RCC 7860 (cell line): ENCODE results near the gene ANKRD40.
"Not testable (repeated sequence)": the region's sequence is repeated elsewhere in the genome, so short reads cannot be mapped to it uniquely, and the experiment has no call there.

Experiments used
- DNase-seq: peaks from one replicate; pipeline ENCODE4 v3.0.0-alpha.2; 2015; ENCODE audit warnings: low spot score
- FAIRE-seq: peaks from 2 replicates; lab custom pipeline; 2012; peaks lifted over from hg19 to GRCh38; lab: Jason Lieb, UNC

The ANKRD40 gene

DNA sequence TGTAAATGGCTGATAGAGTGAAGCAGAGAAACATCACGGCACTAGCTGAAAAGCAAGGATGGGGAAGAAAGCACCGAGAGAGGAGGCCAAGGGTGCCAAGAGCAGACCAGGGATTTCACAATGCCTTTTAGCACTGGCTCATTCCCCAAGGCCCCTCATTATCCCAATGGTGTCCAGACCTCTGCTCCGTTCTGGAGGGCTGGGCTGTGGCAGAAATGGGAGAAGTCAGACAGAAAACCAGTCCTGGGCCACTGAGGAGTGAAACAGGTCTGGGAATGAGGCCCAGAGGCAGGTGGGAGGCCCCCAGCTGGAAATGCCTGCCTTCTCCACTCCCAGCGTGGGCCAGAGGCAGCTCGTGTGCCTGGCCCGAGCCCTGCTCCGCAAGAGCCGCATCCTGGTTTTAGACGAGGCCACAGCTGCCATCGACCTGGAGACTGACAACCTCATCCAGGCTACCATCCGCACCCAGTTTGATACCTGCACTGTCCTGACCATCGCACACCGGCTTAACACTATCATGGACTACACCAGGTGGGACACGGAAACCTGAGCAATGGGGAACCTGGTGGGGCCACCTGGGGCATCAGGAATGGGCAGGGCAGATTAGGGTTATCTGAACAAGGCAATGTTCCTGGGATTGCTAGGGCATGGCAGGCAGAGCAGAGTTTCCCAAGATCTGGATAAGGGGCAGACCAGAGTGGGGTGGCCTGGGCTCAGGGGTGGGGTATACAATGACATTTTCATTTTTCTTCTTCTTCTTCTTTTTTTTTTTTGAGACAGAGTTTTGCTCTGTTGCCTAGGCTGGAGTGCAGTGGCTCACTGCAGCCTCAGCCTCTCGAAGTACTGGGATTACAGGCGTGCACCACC is 20.3 kb downstream of the ANKRD40 start:
- DNase-seq = no peak

GRCh38 chr17:50686494-50687199 is 21.1 kb downstream of the ANKRD40 start:
- FAIRE-seq = peak; percentile 94

More for the DNA sequence above, 20.3 kb downstream of the ANKRD40 start:
- FAIRE-seq = no peak

DNA sequence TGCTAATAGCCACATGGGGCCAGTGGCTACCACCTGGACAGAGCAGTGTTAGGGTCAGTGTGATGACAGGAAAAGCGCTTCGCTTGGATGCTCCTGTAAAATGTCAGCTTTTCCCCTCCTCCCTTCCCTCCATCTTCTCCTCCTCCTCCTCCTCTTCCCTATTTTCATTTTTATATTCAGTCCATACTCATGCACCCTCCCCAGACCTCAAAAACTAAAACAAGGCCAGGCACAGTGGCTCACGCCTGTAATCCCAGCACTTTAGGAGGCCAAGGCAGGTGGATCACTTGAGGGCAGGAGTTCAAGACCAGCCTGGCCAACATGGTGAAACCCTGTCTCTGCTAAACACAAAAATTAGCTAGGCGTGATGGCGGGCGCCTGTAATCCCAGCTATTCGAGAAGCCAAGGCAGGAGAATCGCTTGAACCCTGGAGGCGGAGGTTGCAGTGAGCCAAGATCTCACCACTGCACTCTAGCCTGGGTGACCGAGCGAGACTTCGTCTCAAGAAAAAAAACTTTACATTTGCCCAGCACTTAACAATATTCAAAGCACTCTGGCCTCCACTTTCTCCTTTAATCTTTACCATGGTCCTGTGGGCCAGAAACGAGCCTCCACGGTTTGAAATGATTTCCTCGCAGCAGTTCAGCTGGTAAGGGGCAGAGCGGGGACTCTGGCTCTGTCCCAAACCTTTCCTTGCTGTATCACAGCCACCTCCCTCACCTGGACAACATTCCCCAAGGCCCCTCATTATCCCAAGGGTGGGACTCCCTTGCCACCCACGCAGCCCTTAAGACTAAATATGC is 21.8 kb downstream of the ANKRD40 start:
- DNase-seq (no peak), FAIRE-seq (no peak)

More at GRCh38 chr17:50686494-50687199, 21.1 kb downstream of the ANKRD40 start:
- peak; percentile 84 for DNase-seq

GRCh38 chr17:50685334-50685665 is 22.4 kb downstream of the ANKRD40 start:
- no peak for DNase-seq
- FAIRE-seq = no peak

- no peak for DNase-seq
Measured at GRCh38 chr17:50684612-50685333, 22.9 kb downstream of the ANKRD40 start.

GRCh38 chr17:50684288-50684611 is 23.5 kb downstream of the ANKRD40 start:
- FAIRE-seq (no peak), DNase-seq (no peak)

More at GRCh38 chr17:50684612-50685333, 22.9 kb downstream of the ANKRD40 start:
- no peak for FAIRE-seq

DNA sequence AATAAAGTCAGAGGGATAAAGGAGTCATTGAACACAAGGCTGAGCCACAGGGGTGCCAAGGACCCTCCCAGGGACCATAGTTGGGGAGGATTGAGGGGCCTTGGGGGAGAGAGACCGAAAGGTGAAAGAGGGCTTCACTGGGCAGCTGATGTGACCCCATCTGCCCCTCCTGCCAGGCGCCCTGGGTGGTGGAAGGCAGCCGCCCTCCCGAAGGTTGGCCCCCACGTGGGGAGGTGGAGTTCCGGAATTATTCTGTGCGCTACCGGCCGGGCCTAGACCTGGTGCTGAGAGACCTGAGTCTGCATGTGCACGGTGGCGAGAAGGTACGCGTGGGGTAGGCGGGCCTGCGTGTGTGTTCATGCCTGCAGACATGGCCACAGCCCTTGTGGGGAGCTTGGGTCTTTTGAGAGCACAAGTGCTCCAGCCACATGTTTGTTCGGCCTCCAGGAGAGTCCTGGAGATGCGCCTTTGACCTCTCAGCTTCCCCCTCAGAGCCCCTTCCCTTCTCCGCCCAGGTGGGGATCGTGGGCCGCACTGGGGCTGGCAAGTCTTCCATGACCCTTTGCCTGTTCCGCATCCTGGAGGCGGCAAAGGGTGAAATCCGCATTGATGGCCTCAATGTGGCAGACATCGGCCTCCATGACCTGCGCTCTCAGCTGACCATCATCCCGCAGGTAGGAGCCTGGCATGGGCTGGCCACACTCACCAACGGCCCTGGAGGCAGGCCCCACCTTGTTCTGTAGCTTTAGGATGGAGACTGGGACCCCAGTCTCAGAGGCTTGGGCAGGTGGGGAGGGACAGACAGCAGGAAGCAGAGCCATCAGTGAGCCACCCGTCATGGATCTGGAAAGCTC is 24.1 kb downstream of the ANKRD40 start:
- FAIRE-seq (no peak), DNase-seq (no peak)

- no peak for FAIRE-seq
Measured at GRCh38 chr17:50682938-50683337, 24.8 kb downstream of the ANKRD40 start.

GRCh38 chr17:50682441-50682840 is 25.3 kb downstream of the ANKRD40 start:
- FAIRE-seq (no peak), DNase-seq (no peak)

More at GRCh38 chr17:50682938-50683337, 24.8 kb downstream of the ANKRD40 start:
- DNase-seq = no peak

- no peak for FAIRE-seq
- DNase-seq = peak; percentile 57
Measured at GRCh38 chr17:50681263-50682200, 26.2 kb downstream of the ANKRD40 start.

DNA sequence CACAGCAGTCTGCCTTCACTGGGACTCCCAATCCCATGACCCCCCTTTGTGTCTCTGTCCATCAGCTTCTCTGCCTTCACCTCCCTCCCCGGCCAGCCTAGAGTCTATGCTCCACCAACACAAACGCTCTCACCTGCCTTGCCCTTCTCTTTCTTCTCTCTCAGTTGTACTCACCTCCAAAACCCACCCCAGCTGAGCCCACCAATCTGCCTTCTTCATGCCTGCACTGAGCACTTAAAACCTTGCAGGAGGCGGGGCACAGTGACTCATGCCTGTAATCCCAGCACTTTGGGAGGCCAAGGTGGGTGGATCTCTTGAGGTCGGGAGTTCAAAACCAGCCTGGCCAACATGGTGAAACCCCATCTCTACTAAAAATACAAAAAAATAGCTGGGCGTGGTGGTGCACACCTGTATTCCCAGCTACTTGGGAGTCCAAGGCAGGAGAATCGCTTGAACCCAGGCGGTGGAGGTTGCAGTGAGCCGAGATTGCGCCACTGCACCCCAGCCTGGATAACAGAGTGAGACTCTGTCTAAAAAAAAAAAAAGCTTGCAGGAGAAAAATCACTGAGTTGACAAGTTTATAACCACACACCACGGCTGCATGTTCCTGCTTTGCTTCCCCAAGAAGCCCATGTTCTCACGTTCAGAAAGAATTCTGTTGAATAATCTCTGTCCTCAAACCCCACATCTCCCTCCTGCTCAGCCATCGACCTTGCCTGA is 27.0 kb downstream of the ANKRD40 start:
- not testable (repeated sequence) for FAIRE-seq, DNase-seq

- no peak for FAIRE-seq
- no peak for DNase-seq
Measured at GRCh38 chr17:50680126-50680525, 27.6 kb downstream of the ANKRD40 start.

DNA sequence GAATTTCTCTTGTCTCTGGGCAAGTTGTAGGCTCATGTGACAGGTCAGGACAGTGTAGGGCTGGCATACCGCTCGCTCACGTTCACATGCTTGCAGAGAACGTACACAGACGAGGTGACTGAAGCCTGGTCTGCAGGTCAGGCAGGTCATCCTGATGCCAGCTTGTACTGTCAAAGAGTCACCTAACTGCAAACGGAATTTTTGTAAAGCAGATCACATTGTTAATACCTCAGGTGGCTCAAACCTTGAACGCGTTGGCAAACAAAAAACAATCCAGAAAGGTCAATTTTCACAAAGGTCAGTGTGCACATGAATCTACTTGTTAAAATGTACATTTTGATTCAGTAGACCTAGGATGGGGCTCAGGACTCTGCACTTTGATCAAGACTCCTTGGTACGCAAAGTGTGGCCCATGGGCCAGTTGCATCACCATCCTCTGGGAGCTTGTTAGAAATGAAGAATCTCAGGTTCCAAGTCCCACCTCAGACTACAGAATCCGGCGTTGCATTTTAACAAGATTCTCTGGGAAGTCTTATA is 28.6 kb downstream of the ANKRD40 start:
- no peak for FAIRE-seq

DNA sequence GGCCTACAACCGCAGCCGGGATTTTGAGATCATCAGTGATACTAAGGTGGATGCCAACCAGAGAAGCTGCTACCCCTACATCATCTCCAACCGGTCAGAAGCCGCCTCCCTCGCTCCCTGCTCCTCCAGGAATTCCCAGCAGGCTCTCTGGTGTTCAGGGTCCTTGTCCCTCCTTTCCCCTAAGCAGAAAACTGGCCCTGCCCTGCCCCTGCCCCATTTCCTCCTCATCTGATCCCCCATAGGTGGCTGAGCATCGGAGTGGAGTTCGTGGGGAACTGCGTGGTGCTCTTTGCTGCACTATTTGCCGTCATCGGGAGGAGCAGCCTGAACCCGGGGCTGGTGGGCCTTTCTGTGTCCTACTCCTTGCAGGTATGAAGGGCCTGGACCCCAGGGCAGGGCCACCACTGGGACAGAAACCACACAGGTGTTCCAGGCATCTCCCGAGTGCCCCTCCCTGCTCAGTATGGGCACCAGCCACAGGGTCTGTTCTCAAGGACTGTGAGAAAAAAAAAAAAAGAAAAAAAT is 29.8 kb downstream of the ANKRD40 start:
- no peak for FAIRE-seq
- DNase-seq = no peak

More for the DNA sequence above, 28.6 kb downstream of the ANKRD40 start:
- DNase-seq = no peak

- FAIRE-seq (no peak), DNase-seq (no peak)
Measured at GRCh38 chr17:50676065-50676975, 31.4 kb downstream of the ANKRD40 start.

DNA sequence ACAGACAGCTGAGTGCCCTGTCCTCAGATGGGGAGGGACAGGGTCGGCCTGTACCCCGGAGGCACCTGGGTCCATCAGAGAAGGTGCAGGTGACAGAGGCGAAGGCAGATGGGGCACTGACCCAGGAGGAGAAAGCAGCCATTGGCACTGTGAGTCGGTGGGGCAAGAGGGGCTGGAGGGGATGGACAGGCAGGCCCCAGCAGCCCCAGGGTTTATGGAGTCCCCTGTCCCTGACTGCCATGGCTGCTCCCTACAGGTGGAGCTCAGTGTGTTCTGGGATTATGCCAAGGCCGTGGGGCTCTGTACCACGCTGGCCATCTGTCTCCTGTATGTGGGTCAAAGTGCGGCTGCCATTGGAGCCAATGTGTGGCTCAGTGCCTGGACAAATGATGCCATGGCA is 32.1 kb downstream of the ANKRD40 start:
- FAIRE-seq = no peak
- no peak for DNase-seq
